OCI-LY7 (cell line): ENCODE measurements around the gene CABLES1.

Experiments used
- EZH2phosphoT487 ChIP-seq: fragments of 200-600 bp; sonication (generic); IDR thresholded peaks from 2 replicates; pipeline ENCODE4 v1.6.1; 2018; ENCODE audit warnings: low read depth, borderline replicate concordance, mild to moderate bottlenecking, mixed run types, antibody characterized with exemption, low read length, moderate library complexity, mixed read lengths
- TF ChIP-seq, protein P1 (sequence below): fragments of 200-600 bp; sonication (generic); conservative IDR thresholded peaks from 2 replicates; pipeline ENCODE4 v1.5.1; 2014; ENCODE audit warnings: mild to moderate bottlenecking, antibody characterized with exemption, low read length, moderate library complexity, mixed read lengths

DNA sequence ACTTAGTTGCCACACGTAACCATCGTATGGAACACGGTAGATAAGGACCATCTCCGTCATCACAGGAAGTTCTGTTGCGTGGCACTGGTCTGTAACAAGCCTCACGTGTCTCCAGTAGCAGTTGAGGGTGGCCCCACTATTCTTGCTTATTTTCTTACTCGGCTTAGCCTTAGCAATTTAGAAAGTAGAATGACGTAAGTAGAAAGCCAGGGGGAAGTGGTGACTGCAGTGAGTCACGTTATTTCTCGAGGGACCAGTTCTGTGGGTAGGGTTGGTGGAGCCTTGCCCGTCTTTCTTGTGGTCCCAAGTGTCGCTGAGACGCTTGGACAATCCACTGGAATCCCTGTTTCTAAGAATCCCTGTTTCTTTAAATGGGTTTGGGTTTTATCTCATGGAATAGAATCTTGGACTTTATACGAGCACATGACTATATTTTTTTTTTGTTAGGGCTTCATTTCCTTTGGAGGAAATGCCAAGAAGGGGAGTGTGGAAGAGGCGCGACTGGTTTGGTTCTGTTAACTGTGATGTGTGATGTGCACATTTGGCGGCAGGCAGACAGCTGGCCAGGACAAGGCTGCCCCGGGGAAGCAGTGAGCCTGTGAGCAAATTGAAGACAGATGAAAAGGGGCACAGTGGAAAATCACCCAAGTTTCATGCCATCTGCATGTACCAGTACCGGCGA lies 96.2 kb downstream of the CABLES1 start:
- TF ChIP-seq, protein P1, sequence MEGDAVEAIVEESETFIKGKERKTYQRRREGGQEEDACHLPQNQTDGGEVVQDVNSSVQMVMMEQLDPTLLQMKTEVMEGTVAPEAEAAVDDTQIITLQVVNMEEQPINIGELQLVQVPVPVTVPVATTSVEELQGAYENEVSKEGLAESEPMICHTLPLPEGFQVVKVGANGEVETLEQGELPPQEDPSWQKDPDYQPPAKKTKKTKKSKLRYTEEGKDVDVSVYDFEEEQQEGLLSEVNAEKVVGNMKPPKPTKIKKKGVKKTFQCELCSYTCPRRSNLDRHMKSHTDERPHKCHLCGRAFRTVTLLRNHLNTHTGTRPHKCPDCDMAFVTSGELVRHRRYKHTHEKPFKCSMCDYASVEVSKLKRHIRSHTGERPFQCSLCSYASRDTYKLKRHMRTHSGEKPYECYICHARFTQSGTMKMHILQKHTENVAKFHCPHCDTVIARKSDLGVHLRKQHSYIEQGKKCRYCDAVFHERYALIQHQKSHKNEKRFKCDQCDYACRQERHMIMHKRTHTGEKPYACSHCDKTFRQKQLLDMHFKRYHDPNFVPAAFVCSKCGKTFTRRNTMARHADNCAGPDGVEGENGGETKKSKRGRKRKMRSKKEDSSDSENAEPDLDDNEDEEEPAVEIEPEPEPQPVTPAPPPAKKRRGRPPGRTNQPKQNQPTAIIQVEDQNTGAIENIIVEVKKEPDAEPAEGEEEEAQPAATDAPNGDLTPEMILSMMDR: no peak
- no peak for TF ChIP-seq EZH2phosphoT487
